ENCODE data around the gene KLHDC7A.

KLHDC7A gene

DNA sequence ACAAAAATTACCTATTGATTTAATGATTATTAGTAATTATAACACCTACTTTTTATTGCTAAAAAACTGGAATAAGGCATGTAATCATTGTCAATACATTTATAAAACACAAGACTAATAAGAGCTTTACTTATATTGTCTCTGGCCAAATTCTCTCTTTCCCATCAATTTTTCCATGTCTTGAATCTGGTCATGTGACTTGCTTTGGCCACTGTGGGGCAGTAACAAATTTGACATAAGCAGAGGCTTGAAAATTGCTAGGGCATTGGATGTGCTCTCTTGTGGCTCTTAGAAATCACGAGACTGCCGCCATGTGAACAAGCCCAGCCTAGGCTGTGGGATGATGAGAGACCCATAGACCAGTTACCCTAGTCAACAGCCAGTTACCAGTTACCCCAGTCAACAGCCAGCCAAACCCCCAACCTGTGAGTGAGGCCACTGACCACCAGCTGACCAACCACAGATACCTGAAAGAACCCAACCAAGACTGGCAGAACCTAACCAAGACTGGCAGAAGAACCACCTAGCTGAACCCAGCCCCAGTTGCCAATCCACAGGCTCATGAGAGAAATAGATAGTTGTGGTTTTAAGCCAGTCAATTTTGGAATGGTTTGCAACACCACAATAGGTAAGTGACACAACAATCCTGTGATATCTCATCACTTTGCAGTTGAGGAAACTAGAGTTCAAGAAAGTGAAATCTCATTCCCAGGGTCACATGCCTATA, 8.8 kb downstream of the KLHDC7A start:
- no peak for TF ChIP-seq POLR2A (IDR thresholded peaks at IDR 0.05; ENCODE audit: low read depth, low read length)
- no peak for TF ChIP-seq TAF1 (IDR thresholded peaks at IDR 0.05; ENCODE audit: borderline replicate concordance, low read depth, low read length)
- no peak for TF ChIP-seq POLR2AphosphoS5 (IDR thresholded peaks at IDR 0.05; ENCODE audit: low read depth, low read length)
- FAIRE-seq (no peak), DNase-seq (ENCODE audit: insufficient read length) (no peak)

DNA sequence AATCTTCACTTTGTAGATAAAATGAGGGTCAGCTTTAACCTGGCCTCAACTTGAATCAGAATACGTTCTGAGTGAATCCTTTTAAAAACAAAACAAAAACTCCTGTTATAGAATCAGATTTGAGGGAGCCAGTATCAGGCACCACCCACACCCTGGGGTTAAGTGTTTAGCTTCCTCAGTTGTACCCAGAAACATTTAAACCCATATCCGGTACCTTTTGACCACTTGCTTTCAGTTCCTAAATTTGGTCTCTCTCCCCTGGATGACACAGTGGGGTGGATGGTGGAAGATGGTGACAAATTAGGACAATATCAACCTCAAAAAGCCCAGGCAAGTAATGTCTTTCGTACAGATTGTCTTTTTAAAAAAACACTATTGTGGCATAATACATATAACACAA, 10.4 kb downstream of the KLHDC7A start:
- DNase-seq (ENCODE audit: insufficient read length) (no peak), FAIRE-seq (no peak)
- TF ChIP-seq TAF1 (IDR thresholded peaks at IDR 0.05; ENCODE audit: borderline replicate concordance, low read depth, low read length) (no peak), POLR2A (IDR thresholded peaks at IDR 0.05; ENCODE audit: low read depth, low read length) (no peak), POLR2AphosphoS5 (IDR thresholded peaks at IDR 0.05; ENCODE audit: low read depth, low read length) (no peak)

DNA sequence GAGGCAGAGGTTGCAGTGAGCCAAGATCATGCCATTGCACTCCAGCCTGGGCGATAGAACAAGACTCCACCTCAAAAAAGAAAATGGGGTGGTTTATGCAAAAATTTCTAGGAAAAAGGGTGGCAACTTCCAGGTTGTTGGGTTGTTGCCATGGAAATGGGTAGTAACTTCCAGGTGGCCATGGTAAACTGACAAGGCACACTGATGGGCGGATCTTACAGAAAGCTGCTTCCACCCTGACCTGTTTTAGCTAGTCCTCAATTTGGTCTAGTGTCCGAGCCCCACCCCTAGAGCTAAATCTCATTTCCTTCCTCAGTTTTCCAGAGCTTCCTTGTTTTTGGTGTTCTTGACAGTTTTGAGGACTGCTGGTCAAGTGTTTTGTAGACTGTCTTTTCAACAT, 13.6 kb downstream of the KLHDC7A start:
- DNase-seq (ENCODE audit: insufficient read length) (no peak), FAIRE-seq (no peak)
- TF ChIP-seq POLR2A (IDR thresholded peaks at IDR 0.05; ENCODE audit: low read depth, low read length), result no peak
- no peak for TF ChIP-seq TAF1 (IDR thresholded peaks at IDR 0.05; ENCODE audit: borderline replicate concordance, low read depth, low read length)
- no peak for TF ChIP-seq POLR2AphosphoS5 (IDR thresholded peaks at IDR 0.05; ENCODE audit: low read depth, low read length)

DNA sequence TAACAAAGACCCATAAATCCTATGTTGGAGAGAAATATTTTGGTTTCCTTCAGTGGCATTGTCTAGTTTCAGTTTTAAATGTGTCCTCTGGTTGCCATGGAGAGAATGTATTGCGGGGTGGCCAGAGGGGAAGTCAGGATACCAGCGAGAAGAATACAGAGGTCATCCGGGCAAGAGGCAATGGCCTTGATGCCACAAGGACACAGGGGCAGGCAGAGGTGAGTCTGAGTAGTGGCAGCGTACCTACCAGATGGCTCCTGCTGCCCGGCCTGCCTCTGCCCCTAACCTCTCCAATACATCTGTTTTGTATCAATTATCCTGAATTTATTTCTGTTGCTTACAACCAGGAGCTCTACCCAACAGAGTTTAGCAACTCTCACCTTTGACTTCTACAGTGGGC, 14.9 kb downstream of the KLHDC7A start:
- TF ChIP-seq TAF1 (IDR thresholded peaks at IDR 0.05; ENCODE audit: borderline replicate concordance, low read depth, low read length) (no peak), POLR2A (IDR thresholded peaks at IDR 0.05; ENCODE audit: low read depth, low read length) (no peak), POLR2AphosphoS5 (IDR thresholded peaks at IDR 0.05; ENCODE audit: low read depth, low read length) (no peak)
- FAIRE-seq, result no peak
- DNase-seq (ENCODE audit: insufficient read length), result no peak

DNA sequence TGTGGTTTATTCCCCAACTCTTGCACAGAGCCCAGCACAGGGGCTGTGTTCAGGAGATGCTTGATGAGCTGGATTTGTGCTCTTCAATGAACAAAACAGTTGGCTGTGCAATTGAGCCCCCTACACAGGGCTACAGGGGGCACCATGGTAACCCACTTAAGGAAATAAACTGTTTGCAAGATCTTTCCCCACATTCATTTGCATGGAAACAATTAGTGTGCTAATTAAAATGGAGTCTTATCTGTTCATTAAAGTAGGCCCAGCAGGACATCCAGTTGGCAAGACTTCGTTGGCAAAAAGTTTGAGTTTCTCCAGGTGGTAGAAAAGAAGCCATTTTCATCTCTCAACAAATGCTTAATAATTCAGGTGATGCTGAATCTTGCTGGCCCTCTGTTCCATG, 15.3 kb downstream of the KLHDC7A start:
- FAIRE-seq, result no peak

DNA sequence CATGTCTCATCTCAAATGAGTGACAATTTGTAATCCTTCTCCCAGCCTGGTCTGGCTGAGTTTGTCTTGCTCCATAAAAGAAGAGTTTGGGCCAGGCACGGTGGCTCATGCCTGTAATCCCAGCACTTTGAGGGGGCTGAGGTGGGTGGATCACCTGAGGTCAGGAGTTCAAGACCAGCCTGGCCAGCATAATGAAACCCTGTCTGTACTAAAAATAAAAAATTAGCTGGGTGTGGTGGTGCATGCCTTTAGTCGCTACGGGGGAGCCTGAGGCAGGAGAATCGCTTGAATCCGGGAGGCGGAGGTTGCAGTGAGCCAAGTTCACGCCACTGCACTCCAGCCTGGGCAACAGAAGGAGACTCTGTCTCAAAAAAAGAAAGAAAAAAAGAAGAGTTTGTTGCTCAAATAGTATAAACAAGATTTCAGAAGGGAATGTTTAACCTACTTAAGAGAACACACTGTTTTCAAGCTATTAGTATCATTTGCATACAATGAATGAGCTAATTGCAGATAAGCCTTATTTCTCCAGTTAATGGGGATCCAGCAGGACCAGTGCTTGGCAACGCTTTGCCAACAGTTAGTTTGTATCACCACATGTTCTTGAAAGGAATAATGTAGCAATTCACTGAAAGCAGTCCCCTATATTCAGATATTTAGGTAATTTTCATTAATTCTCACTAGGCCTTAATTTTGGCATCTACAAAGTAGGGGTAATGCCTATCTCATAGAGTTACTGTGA, 15.9 kb downstream of the KLHDC7A start:
- no peak for DNase-seq (ENCODE audit: insufficient read length)
- TF ChIP-seq POLR2AphosphoS5 (IDR thresholded peaks at IDR 0.05; ENCODE audit: low read depth, low read length) (no peak), TAF1 (IDR thresholded peaks at IDR 0.05; ENCODE audit: borderline replicate concordance, low read depth, low read length) (no peak), POLR2A (IDR thresholded peaks at IDR 0.05; ENCODE audit: low read depth, low read length) (no peak)
- FAIRE-seq, result no peak

More for the DNA sequence above, 15.3 kb downstream of the KLHDC7A start:
- DNase-seq (ENCODE audit: insufficient read length), result no peak
- TF ChIP-seq POLR2A (IDR thresholded peaks at IDR 0.05; ENCODE audit: low read depth, low read length) (no peak), POLR2AphosphoS5 (IDR thresholded peaks at IDR 0.05; ENCODE audit: low read depth, low read length) (no peak), TAF1 (IDR thresholded peaks at IDR 0.05; ENCODE audit: borderline replicate concordance, low read depth, low read length) (no peak)

DNA sequence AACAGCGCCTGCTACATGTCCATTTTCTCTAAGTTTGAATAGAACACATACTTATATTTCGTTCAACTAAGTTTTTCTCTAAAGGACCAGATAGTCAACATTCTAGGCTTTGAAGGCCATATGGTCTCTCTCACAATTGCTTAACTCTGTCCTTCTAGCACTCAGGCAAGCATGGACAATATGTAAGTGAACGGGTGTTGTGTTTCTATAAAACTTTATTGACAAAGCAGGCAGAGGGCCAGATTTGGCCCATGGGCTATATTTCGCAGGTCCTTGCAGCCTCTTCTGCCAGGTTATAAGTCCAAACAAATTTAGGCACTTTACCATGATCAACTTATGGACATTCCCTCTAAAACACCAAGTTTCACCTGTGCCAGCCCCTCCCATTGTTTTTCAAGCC, 21.1 kb downstream of the KLHDC7A start:
- no peak for FAIRE-seq

DNA sequence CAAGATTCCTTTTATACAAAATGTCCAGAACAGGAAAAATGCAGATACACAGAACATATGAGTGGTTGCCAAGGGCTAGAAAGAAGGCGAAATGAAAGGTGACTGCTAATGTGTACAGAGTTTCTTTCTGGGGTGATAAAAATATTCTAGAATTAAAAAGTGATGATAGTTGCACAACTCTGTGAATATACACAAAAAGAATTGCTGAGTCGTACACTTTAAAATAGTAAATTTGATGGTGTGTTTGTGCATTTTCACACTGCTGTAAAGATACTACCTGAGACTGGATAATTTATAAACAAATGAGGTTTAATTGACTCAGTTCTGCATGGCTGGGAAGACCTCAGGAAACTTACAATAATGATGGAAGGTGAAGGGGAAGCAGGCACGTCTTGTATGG, 23.9 kb downstream of the KLHDC7A start:
- FAIRE-seq, result no peak
- TF ChIP-seq POLR2A (IDR thresholded peaks at IDR 0.05; ENCODE audit: low read depth, low read length), result no peak
- TF ChIP-seq POLR2AphosphoS5 (IDR thresholded peaks at IDR 0.05; ENCODE audit: low read depth, low read length), result no peak
- no peak for TF ChIP-seq TAF1 (IDR thresholded peaks at IDR 0.05; ENCODE audit: borderline replicate concordance, low read depth, low read length)
- DNase-seq (ENCODE audit: insufficient read length), result no peak

More for the DNA sequence above, 21.1 kb downstream of the KLHDC7A start:
- TF ChIP-seq POLR2AphosphoS5 (IDR thresholded peaks at IDR 0.05; ENCODE audit: low read depth, low read length) (no peak), TAF1 (IDR thresholded peaks at IDR 0.05; ENCODE audit: borderline replicate concordance, low read depth, low read length) (no peak), POLR2A (IDR thresholded peaks at IDR 0.05; ENCODE audit: low read depth, low read length) (no peak)
- DNase-seq (ENCODE audit: insufficient read length), result no peak

DNA sequence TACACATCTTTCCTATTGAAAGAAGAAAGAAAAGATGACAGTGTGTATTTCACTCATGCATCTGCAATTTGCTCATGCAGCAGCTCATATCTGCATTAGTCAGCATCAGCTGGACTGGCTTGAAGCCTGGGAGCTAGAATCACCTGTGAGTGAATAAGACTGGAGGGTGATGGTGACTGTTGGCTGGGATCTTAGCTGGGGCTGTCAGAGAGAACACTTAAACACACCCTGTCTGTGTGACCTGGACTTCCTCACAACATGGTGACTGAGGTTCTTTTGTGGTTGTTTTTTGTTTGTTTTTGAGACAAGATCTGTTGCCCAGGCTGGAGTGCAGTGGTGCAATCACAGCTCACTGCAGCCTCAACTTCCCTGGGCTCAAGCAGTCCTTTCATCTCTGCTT, 24.9 kb downstream of the KLHDC7A start:
- TF ChIP-seq POLR2A (IDR thresholded peaks at IDR 0.05; ENCODE audit: low read depth, low read length) (no peak), TAF1 (IDR thresholded peaks at IDR 0.05; ENCODE audit: borderline replicate concordance, low read depth, low read length) (no peak), POLR2AphosphoS5 (IDR thresholded peaks at IDR 0.05; ENCODE audit: low read depth, low read length) (no peak)
- FAIRE-seq, result no peak
- DNase-seq (ENCODE audit: insufficient read length), result no peak

DNA sequence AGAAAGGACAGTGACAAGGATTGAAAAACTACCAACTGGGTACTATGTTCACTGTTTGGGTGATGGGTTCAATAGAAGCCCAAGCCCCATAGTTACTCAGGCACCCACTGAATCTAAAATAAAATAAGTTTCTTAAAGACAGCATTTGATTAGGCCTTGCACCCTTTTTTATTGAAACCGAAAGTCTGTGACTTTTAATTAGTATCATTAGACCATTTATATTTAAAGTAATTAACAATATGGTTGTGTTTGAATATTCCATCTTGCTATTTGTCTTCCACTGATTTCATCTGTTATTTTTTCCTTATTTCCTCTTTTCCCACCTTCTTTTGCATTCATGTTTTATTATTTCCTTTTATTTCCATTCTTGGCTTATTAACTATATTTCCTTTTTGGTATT, 27.4 kb downstream of the KLHDC7A start:
- no peak for DNase-seq (ENCODE audit: insufficient read length)
- TF ChIP-seq POLR2AphosphoS5 (IDR thresholded peaks at IDR 0.05; ENCODE audit: low read depth, low read length), result no peak
- TF ChIP-seq POLR2A (IDR thresholded peaks at IDR 0.05; ENCODE audit: low read depth, low read length), result no peak
- no peak for TF ChIP-seq TAF1 (IDR thresholded peaks at IDR 0.05; ENCODE audit: borderline replicate concordance, low read depth, low read length)
- FAIRE-seq, result no peak

DNA sequence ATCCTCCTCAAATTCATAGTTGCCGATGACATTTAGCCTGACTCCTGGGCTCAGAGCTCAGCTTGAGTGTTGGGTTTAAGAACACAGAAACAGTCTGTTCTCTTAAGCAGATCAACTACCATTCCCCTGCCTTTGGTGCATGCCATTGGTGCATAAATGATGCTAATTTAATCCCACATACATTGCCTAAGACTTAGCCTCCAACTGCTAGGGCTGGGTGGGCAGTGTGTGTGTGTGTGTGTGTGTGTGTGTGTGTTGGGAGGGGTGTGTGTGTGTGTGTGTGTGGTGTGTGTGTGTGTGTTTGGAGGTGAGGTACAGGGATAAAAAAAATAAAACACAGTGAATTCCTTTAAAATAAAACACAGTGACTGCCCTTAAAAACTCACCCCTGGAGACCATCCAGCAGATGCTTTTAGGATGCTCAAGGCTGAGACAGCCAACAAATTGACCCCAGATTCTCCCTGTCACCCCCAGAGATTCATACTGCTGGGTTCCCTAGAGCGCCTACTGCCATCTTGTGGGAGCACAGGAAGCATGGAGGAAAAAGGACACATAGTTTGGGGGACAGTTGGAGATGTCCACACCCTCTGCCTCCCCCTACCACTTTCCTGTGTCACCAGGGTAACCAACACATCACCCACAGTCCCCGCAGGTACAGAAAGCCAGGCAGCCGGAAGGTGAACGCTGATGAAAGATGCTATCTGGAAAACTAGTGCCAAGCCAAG, 30.6 kb downstream of the KLHDC7A start:
- DNase-seq (ENCODE audit: insufficient read length) (no peak), FAIRE-seq (no peak)
- TF ChIP-seq TAF1 (IDR thresholded peaks at IDR 0.05; ENCODE audit: borderline replicate concordance, low read depth, low read length), result no peak
- no peak for TF ChIP-seq POLR2AphosphoS5 (IDR thresholded peaks at IDR 0.05; ENCODE audit: low read depth, low read length)
- TF ChIP-seq POLR2A (IDR thresholded peaks at IDR 0.05; ENCODE audit: low read depth, low read length), result no peak
